Endodermal cell (in vitro differentiated cells): ENCODE measurements around the gene CD70. TPM values are rescaled to one million over a fixed set of nuclear protein-coding genes. Genes with fewer than 3 reads are reported as not detected.

Experiments used
- DNase-seq: peaks from one replicate; pipeline ENCODE4 v3.0.0-alpha.2; 2017
- H3K27ac ChIP-seq: 2 replicates; pipeline ENCODE4 v1.5.1; 2013; ENCODE audit warnings: mild to moderate bottlenecking, low read depth, low read length, moderate library complexity
- H3K27me3 ChIP-seq: 2 replicates; pipeline ENCODE4 v1.6.1; 2013; ENCODE audit warnings: mild to moderate bottlenecking, low read length, moderate library complexity; ENCODE audit not compliant: insufficient read depth, control insufficient read depth, poor library complexity, severe bottlenecking
- H3K36me3 ChIP-seq: 2 replicates; pipeline ENCODE4 v1.7.0; 2013; ENCODE audit warnings: mild to moderate bottlenecking, low read length, moderate library complexity; ENCODE audit not compliant: control insufficient read depth, insufficient read depth
- H3K4me1 ChIP-seq: one replicate; pipeline ENCODE4 v1.7.0; 2013; ENCODE audit warnings: low read length; ENCODE audit not compliant: control insufficient read depth, insufficient read depth
- H3K4me3 ChIP-seq: 2 replicates; pipeline ENCODE4 v1.5.1; 2013; ENCODE audit warnings: mild to moderate bottlenecking, low read length, moderate library complexity
- H3K9ac ChIP-seq: 2 replicates; pipeline ENCODE4 v1.6.1; 2013; ENCODE audit warnings: mild to moderate bottlenecking, low read length, moderate library complexity; ENCODE audit not compliant: poor library complexity, severe bottlenecking; ENCODE audit errors: extremely low read depth
- H3K9me3 ChIP-seq: 2 replicates; pipeline ENCODE4 v1.6.1; 2013; ENCODE audit warnings: mild to moderate bottlenecking, low read length, moderate library complexity; ENCODE audit not compliant: control insufficient read depth
- H3K27ac Mint-ChIP-seq: 2 replicates; pipeline ENCODE4 v1.8.0; 2020; ENCODE audit warnings: mixed read lengths
- H3K27me3 Mint-ChIP-seq: 2 replicates; pipeline ENCODE4 v1.8.0; 2021; ENCODE audit warnings: mild to moderate bottlenecking, mixed read lengths; ENCODE audit not compliant: insufficient read depth
- H3K36me3 Mint-ChIP-seq: 2 replicates; pipeline ENCODE4 v1.8.0; 2020; ENCODE audit warnings: low read depth, mixed read lengths
- H3K4me1 Mint-ChIP-seq: 2 replicates; pipeline ENCODE4 v1.8.0; 2020; ENCODE audit warnings: mixed read lengths
- H3K4me3 Mint-ChIP-seq: 2 replicates; pipeline ENCODE4 v1.8.0; 2020; ENCODE audit warnings: mild to moderate bottlenecking, moderate library complexity, mixed read lengths
- H3K9me3 Mint-ChIP-seq: 2 replicates; pipeline ENCODE4 v1.8.0; 2020; ENCODE audit warnings: mild to moderate bottlenecking, mixed read lengths
- WGBS, 2 experiments: methylation state at CpG; one replicate each; pipeline versions ENCODE4 v1.1.5 to v1.1.7; 2013; ENCODE audit warnings: missing lambda C conversion rate in 2 of 2, mixed read lengths in 1 of 2; ENCODE audit not compliant: insufficient coverage in 1 of 2, insufficient read length in 1 of 2; 5-methylcytosine and 5-hydroxymethylcytosine counted together
- total RNA-seq, 2 donors: library from RNA; stranded (reverse); fragmentation: NEBNext Ultra II Directional in 1 of 2; extraction: Animal tissue kit (Norgen Biotek cat#: 25700) in 1 of 2; gene quantifications; 2 replicates in 1 of 2; 3 replicates in 1 of 2; pipeline ENCODE4 v1.2.1, GENCODE V29; 2021
- TF ChIP-seq, protein P1 (sequence below): fragments of 200-600 bp; sonication (generic); conservative IDR thresholded peaks from 2 replicates; pipeline ENCODE4 v1.5.0; 2021; ENCODE audit warnings: antibody characterized with exemption, mild to moderate bottlenecking

Gene CD70
- total RNA-seq, 2 donors from 2014 or later = 0.92 to 1.8 TPM

GRCh38 chr19:6571167-6571566 is 19.8 kb downstream of the CD70 start:
- peaks cover 23% of the 10 kb centered on the region for H3K27me3 Mint-ChIP-seq
- Histone ChIP-seq H3K27me3 (no peaks in the 10 kb centered on the region), H3K9me3 (peaks cover 50% of the 10 kb centered on the region), H3K27ac (no peak overlapping the region), H3K9ac (no peak overlapping the region), H3K4me1 (no peaks in the 10 kb centered on the region), H3K4me3 (no peak overlapping the region), H3K36me3 (no peaks in the 10 kb centered on the region)
- H3K27ac Mint-ChIP-seq = no peak overlapping the region
- H3K4me1 Mint-ChIP-seq = no peaks in the 10 kb centered on the region
- DNase-seq = no peak
- no peak overlapping the region for H3K4me3 Mint-ChIP-seq
- H3K9me3 Mint-ChIP-seq = peaks cover 28% of the 10 kb centered on the region
- TF ChIP-seq, protein P1, sequence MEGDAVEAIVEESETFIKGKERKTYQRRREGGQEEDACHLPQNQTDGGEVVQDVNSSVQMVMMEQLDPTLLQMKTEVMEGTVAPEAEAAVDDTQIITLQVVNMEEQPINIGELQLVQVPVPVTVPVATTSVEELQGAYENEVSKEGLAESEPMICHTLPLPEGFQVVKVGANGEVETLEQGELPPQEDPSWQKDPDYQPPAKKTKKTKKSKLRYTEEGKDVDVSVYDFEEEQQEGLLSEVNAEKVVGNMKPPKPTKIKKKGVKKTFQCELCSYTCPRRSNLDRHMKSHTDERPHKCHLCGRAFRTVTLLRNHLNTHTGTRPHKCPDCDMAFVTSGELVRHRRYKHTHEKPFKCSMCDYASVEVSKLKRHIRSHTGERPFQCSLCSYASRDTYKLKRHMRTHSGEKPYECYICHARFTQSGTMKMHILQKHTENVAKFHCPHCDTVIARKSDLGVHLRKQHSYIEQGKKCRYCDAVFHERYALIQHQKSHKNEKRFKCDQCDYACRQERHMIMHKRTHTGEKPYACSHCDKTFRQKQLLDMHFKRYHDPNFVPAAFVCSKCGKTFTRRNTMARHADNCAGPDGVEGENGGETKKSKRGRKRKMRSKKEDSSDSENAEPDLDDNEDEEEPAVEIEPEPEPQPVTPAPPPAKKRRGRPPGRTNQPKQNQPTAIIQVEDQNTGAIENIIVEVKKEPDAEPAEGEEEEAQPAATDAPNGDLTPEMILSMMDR = no peak
- no peaks in the 10 kb centered on the region for H3K36me3 Mint-ChIP-seq

GRCh38 chr19:6570764-6571163 is 20.2 kb downstream of the CD70 start:
- H3K27ac ChIP-seq = no peak overlapping the region
- Mint-ChIP-seq H3K36me3 (no peaks in the 10 kb centered on the region), H3K4me1 (no peaks in the 10 kb centered on the region), H3K27ac (no peak overlapping the region), H3K4me3 (no peak overlapping the region), H3K27me3 (peaks cover 25% of the 10 kb centered on the region), H3K9me3 (peaks cover 32% of the 10 kb centered on the region)
- whole genome bisulfite sequencing, 2 experiments = 88 to 89% methylated on average over 2 to 3 of the region's 3 CpGs
- H3K4me1 ChIP-seq = no peaks in the 10 kb centered on the region
- H3K9ac ChIP-seq = no peak overlapping the region
- peaks cover 51% of the 10 kb centered on the region for H3K9me3 ChIP-seq
- no peaks in the 10 kb centered on the region for H3K36me3 ChIP-seq
- no peak overlapping the region for H3K4me3 ChIP-seq
- H3K27me3 ChIP-seq = no peaks in the 10 kb centered on the region
- TF ChIP-seq, protein P1 = no peak
- DNase-seq = no peak

DNA sequence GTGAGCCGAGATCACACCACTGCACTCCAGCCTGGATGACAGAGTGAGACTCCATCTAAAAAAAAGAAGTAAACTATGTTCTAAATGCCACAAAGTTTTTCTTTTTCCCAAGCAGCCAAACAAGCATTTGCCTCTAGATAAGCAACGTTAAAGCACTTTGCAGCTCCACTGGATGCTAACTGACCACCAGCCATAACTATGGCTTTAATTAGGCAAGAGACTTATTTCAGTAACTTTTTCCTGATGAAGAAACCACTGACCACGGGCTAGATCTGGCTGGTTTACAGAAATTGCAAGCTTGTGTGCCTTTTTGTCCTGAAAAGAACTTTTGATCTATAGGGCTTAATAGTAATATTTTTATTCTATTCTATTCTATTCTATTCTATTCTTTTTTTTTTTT is 22.1 kb downstream of the CD70 start:
- Histone ChIP-seq H3K36me3 (no peaks in the 10 kb centered on the region), H3K27me3 (no peaks in the 10 kb centered on the region)

More for the DNA sequence above, 22.1 kb downstream of the CD70 start:
- H3K4me1 Mint-ChIP-seq = no peaks in the 10 kb centered on the region
- no peak overlapping the region for H3K4me3 Mint-ChIP-seq
- TF ChIP-seq, protein P1 = no peak
- Histone ChIP-seq H3K27ac (no peak overlapping the region), H3K4me1 (no peaks in the 10 kb centered on the region), H3K9ac (no peak overlapping the region), H3K4me3 (no peak overlapping the region), H3K9me3 (peaks cover 61% of the 10 kb centered on the region)
- peaks cover 48% of the 10 kb centered on the region for H3K9me3 Mint-ChIP-seq
- no peak overlapping the region for H3K27ac Mint-ChIP-seq
- H3K27me3 Mint-ChIP-seq = peaks cover 28% of the 10 kb centered on the region
- H3K36me3 Mint-ChIP-seq = no peaks in the 10 kb centered on the region
- DNase-seq = no peak
- 65 to 77% methylated on average over 3 of the region's 3 CpGs for WGBS, 2 experiments
